ENCODE measurements around the gene HLCS. TPM values are rescaled to one million over a fixed set of nuclear protein-coding genes. Genes with fewer than 3 reads are reported as not detected.

Gene HLCS
- polyA plus RNA-seq, 1 of the 3 experiments (the other 2 are of a cell fraction), result 13.0 TPM

- no peak for TF ChIP-seq REST (IDR thresholded peaks at IDR 0.05; ENCODE audit: low read depth, low read length)
- TF ChIP-seq, protein P1, sequence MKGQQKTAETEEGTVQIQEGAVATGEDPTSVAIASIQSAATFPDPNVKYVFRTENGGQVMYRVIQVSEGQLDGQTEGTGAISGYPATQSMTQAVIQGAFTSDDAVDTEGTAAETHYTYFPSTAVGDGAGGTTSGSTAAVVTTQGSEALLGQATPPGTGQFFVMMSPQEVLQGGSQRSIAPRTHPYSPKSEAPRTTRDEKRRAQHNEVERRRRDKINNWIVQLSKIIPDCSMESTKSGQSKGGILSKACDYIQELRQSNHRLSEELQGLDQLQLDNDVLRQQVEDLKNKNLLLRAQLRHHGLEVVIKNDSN (IDR thresholded peaks at IDR 0.05; ENCODE audit: borderline replicate concordance, low read depth), result no peak
- no peak for TF ChIP-seq POLR2AphosphoS5 (IDR thresholded peaks at IDR 0.05; ENCODE audit: low read depth, low read length)
- TF ChIP-seq JUND (IDR thresholded peaks at IDR 0.05), result no peak
Measured at GRCh38 chr21:36887963-36888362, 78.5 kb downstream of the HLCS start (continued).

DNA sequence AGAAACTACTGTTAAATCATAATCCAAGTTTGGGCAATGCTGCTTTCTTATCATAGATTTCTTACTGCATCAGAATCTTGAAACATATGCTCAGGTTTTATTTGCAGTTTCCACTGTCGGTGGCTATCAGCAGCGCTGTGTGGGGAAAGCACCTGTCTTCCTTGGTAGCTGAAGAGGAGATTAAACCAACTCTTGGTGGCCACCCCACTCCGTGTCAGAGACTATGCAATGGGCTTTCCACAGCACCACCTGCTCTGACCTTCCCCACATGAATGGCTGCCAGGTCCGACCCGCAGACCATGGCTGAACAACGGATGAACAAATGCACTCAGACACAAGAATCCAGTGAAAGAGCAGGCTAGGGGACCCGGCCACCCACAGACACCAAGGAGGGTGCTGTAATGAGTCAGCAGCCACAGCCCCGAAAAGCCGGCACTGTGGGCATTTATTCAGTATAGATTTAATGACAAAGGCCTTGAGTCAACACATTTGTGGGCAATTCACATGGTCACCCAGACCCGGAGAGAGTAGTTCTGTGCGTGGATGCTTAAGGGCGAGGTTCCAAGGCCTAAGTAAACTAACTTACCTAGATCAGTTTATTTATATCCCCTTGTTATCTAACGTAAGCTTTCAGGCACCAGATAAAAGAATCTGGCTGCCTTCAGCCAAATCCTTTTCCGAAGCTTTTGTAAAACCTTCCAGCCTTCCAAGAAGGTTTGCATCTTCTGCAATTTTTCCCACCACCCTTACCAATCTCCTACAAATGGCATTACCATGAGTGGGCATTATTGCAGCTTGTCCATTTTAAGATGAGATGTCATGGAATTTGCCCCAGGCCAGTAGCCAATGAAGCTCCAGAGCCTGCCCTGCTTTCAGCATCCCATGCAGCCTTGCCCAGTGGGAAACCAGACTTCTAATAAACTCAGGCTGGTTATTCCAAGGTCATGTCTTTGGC lies 82.7 kb downstream of the HLCS start:
- no peak overlapping the region for H3K27ac ChIP-seq (ENCODE audit: low read depth in 2 of 2, low read length in 1 of 2)

More for the DNA sequence above, 82.7 kb downstream of the HLCS start:
- Histone ChIP-seq H3F3A (replicated peaks; ENCODE audit: insufficient read depth) (no peaks in the 10 kb centered on the region), H3K4me3 (ENCODE audit: low read depth in 2 of 2, low read length in 1 of 2) (no peak overlapping the region), H3K4me1 (ENCODE audit: control insufficient read depth in 1 of 2, insufficient read depth in 2 of 2, low read depth in 1 of 2, low read length in 1 of 2) (peaks cover 4% of the 10 kb centered on the region in 2 experiments; a peak in 3 of 4 replicates), H3K9ac (no peak overlapping the region), H3K4me2 (no peak overlapping the region), H4K20me1 (ENCODE audit: insufficient read depth) (no peaks in the 10 kb centered on the region), H3K36me3 (replicated peaks in 1 of 2; ENCODE audit: control insufficient read depth in 1 of 2, insufficient read depth in 2 of 2, low read length in 1 of 2) (no peaks in the 10 kb centered on the region), H2AFZ (ENCODE audit: low read depth) (no peak overlapping the region), H3K9me3 (no peaks in the 10 kb centered on the region), H3K27me3 (ENCODE audit: insufficient read depth) (no peaks in the 10 kb centered on the region), H3K79me2 (ENCODE audit: insufficient read depth) (no peaks in the 10 kb centered on the region), H3K9me2 (no peaks in the 10 kb centered on the region)
- POLR2A ChIA-PET, result no interaction called here
- no peak for TF ChIP-seq FOXM1 (IDR thresholded peaks at IDR 0.05; ENCODE audit: low read depth)
- TF ChIP-seq MEF2A (IDR thresholded peaks at IDR 0.05; ENCODE audit: borderline replicate concordance, low read depth), result no peak
- TF ChIP-seq, protein P2, sequence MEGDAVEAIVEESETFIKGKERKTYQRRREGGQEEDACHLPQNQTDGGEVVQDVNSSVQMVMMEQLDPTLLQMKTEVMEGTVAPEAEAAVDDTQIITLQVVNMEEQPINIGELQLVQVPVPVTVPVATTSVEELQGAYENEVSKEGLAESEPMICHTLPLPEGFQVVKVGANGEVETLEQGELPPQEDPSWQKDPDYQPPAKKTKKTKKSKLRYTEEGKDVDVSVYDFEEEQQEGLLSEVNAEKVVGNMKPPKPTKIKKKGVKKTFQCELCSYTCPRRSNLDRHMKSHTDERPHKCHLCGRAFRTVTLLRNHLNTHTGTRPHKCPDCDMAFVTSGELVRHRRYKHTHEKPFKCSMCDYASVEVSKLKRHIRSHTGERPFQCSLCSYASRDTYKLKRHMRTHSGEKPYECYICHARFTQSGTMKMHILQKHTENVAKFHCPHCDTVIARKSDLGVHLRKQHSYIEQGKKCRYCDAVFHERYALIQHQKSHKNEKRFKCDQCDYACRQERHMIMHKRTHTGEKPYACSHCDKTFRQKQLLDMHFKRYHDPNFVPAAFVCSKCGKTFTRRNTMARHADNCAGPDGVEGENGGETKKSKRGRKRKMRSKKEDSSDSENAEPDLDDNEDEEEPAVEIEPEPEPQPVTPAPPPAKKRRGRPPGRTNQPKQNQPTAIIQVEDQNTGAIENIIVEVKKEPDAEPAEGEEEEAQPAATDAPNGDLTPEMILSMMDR (IDR thresholded peaks at IDR 0.05), result no peak
- WGBS (ENCODE audit: low lambda C conversion rate), result 83% methylated on average over 14 of the region's 14 CpGs
- CTCF ChIA-PET, result no interaction called here
- no peak for DNase-seq
